WTC11 (cell line): ENCODE data around the gene NOP58. TPM values are rescaled to one million over a fixed set of nuclear protein-coding genes. Genes with fewer than 3 reads are reported as not detected.

Experiments
- ATAC-seq: fragments of 200-7000 bp; cut with Tn5 transposase; 2 replicates; pipeline ENCODE4 v1.10.0; 2021; ENCODE audit warnings: mild to moderate bottlenecking, moderate library complexity
- CTCF ChIA-PET: fragments of 300-600 bp; sonication (Branson Sonifier 250); formaldehyde crosslinking; loops from one replicate; lab custom pipeline; 2021; ENCODE audit warnings: antibody characterized with exemption; lab: Charles Lee
- POLR2A ChIA-PET: fragments of 350-600 bp; sonication (Branson Sonifier 250); formaldehyde crosslinking; loops from one replicate; lab custom pipeline; 2021; ENCODE audit warnings: antibody characterized with exemption; lab: Charles Lee
- DNase-seq: peaks from one replicate; pipeline ENCODE4 v3.0.0; 2021; ENCODE audit warnings: low spot score
- H3K27ac Mint-ChIP-seq: 2 replicates; pipeline ENCODE4 v1.8.0; 2021; ENCODE audit warnings: mixed read lengths
- H3K27me3 Mint-ChIP-seq: 2 replicates; pipeline ENCODE4 v1.8.0; 2021; ENCODE audit warnings: low read depth, mild to moderate bottlenecking, moderate library complexity, mixed read lengths
- H3K36me3 Mint-ChIP-seq: 2 replicates; pipeline ENCODE4 v1.8.0; 2021; ENCODE audit warnings: mixed read lengths
- H3K4me1 Mint-ChIP-seq: 2 replicates; pipeline ENCODE4 v1.8.0; 2022; ENCODE audit warnings: mixed read lengths
- H3K4me3 Mint-ChIP-seq: 2 replicates; pipeline ENCODE4 v1.8.0; 2021; ENCODE audit warnings: mild to moderate bottlenecking, moderate library complexity, mixed read lengths
- H3K9me3 Mint-ChIP-seq: 2 replicates; pipeline ENCODE4 v1.8.0; 2021; ENCODE audit warnings: mixed read lengths
- ATF1 ChIP-seq: sonication (generic); formaldehyde crosslinking; IDR thresholded peaks from 2 replicates; pipeline ENCODE4 v1.8.1; 2023; ENCODE audit warnings: mild to moderate bottlenecking, moderate library complexity, missing genetic modification reagents
- ESRRA ChIP-seq: sonication (generic); formaldehyde crosslinking; IDR thresholded peaks from 2 replicates; pipeline ENCODE4 v1.8.1; 2022; ENCODE audit warnings: mild to moderate bottlenecking, missing genetic modification reagents, borderline replicate concordance
- FOXP1 ChIP-seq: sonication (generic); formaldehyde crosslinking; IDR thresholded peaks from 2 replicates; pipeline ENCODE4 v1.8.0; 2022; ENCODE audit warnings: missing genetic modification reagents, mild to moderate bottlenecking, moderate library complexity, borderline replicate concordance
- GRHL2 ChIP-seq: fragments of 250-450 bp; sonication (Bioruptor Pico); IDR thresholded peaks from 2 replicates; pipeline ENCODE4 v1.8.0; 2022; ENCODE audit warnings: mild to moderate bottlenecking, moderate library complexity; ENCODE audit not compliant: insufficient replicate concordance, severe bottlenecking
- HMGA2 ChIP-seq: fragments of 250-450 bp; sonication (Bioruptor Pico); IDR thresholded peaks from 2 replicates; pipeline ENCODE4 v1.4.0; 2021; ENCODE audit warnings: mild to moderate bottlenecking, moderate library complexity
- JAZF1 ChIP-seq: fragments of 250-450 bp; sonication (Bioruptor Pico); IDR thresholded peaks from 2 replicates; pipeline ENCODE4 v1.9.0; 2021; ENCODE audit warnings: moderate library complexity, mild to moderate bottlenecking, inconsistent platforms
- MLX ChIP-seq: sonication (generic); formaldehyde crosslinking; IDR thresholded peaks from 2 replicates; pipeline ENCODE4 v1.8.1; 2023; ENCODE audit warnings: mild to moderate bottlenecking, missing genetic modification reagents, moderate library complexity
- MYBL2 ChIP-seq: sonication (generic); formaldehyde crosslinking; IDR thresholded peaks from 2 replicates; pipeline ENCODE4 v1.8.1; 2023; ENCODE audit warnings: mild to moderate bottlenecking, moderate library complexity, missing genetic modification reagents
- NR1H2 ChIP-seq: sonication (generic); formaldehyde crosslinking; IDR thresholded peaks from 2 replicates; pipeline ENCODE4 v1.9.0; 2021; ENCODE audit warnings: mild to moderate bottlenecking, moderate library complexity, missing genetic modification reagents
- NR2C2 ChIP-seq: sonication (generic); formaldehyde crosslinking; IDR thresholded peaks from 2 replicates; pipeline ENCODE4 v1.8.0; 2022; ENCODE audit warnings: mild to moderate bottlenecking, missing genetic modification reagents
- STAT6 ChIP-seq: sonication (generic); formaldehyde crosslinking; conservative IDR thresholded peaks from 2 replicates; pipeline ENCODE4 v1.8.1; 2023; ENCODE audit warnings: mild to moderate bottlenecking, low read depth, missing genetic modification reagents, moderate library complexity
- ZBTB43 ChIP-seq: sonication (generic); formaldehyde crosslinking; IDR thresholded peaks from 2 replicates; pipeline ENCODE4 v1.8.1; 2023; ENCODE audit warnings: mild to moderate bottlenecking, missing genetic modification reagents
- ZNF263 ChIP-seq: sonication (generic); formaldehyde crosslinking; IDR thresholded peaks from 2 replicates; pipeline ENCODE4 v1.8.1; 2022; ENCODE audit warnings: low read depth, mild to moderate bottlenecking, moderate library complexity, missing genetic modification reagents
- ZNF281 ChIP-seq: sonication (generic); formaldehyde crosslinking; IDR thresholded peaks from 2 replicates; pipeline ENCODE4 v1.8.0; 2023; ENCODE audit warnings: mild to moderate bottlenecking, missing genetic modification reagents
- ZNF416 ChIP-seq: fragments of 250-450 bp; sonication (Bioruptor Pico); IDR thresholded peaks from 2 replicates; pipeline ENCODE4 v1.9.0; 2021; ENCODE audit warnings: mild to moderate bottlenecking, inconsistent platforms
- ZNF423 ChIP-seq: fragments of 250-450 bp; sonication (Bioruptor Pico); IDR thresholded peaks from 2 replicates; pipeline ENCODE4 v2.1.2; 2022; ENCODE audit warnings: mild to moderate bottlenecking, moderate library complexity
- ZNF671 ChIP-seq: fragments of 250-450 bp; sonication (Bioruptor Pico); IDR thresholded peaks from 2 replicates; pipeline ENCODE4 v1.8.0; 2021; ENCODE audit warnings: mild to moderate bottlenecking
- total RNA-seq: library from RNA; stranded (reverse); gene quantifications from 3 replicates; pipeline ENCODE4 v1.2.3, GENCODE V29; 2021
- TF ChIP-seq, protein P1 (sequence below): sonication (generic); formaldehyde crosslinking; IDR thresholded peaks from 2 replicates; pipeline ENCODE4 v1.8.0; 2022; ENCODE audit warnings: mild to moderate bottlenecking, missing genetic modification reagents
- TF ChIP-seq, protein P2 (sequence below): sonication (generic); formaldehyde crosslinking; IDR thresholded peaks from 2 replicates; pipeline ENCODE4 v1.8.0; 2023; ENCODE audit warnings: missing genetic modification reagents

Gene NOP58
- total RNA-seq, 1 experiment from 2014 or later, result 136 TPM

DNA sequence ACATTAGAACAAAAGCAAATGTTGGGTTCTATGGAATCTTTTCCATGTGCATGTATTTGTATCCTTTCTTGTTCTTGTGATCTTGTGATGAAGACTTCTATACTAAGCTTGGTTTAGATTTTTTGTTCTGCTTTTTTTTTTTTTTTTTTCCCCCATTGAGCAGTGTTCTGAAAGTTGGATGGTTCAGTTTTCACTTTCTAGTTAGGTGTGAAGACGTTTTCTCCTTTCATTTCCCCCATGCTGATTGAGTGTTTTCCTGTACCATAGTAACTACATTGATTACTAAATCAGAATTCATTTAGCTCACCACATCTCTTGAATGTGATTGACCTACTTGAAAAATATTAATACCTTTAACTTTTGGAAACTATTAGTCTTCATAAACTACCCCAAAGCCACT is 34.1 kb downstream of the NOP58 start:
- no peaks in the 10 kb centered on the region for H3K9me3 Mint-ChIP-seq
- H3K36me3 Mint-ChIP-seq, result peaks cover 89% of the 10 kb centered on the region
- no peaks in the 10 kb centered on the region for H3K27me3 Mint-ChIP-seq
- ChIA-PET CTCF (interaction anchor here (0.7 kb wide), 1 partner anchor 199 kb away, joined by 3 read pairs; no protein-coding TSS in a partner anchor), POLR2A (interaction anchor here (0.6 kb wide), 1 partner anchor 13 kb away, joined by 3 read pairs; no protein-coding TSS in a partner anchor)
- ATAC-seq, result no peak
- no peak for DNase-seq
- H3K4me1 Mint-ChIP-seq, result no peaks in the 10 kb centered on the region
- TF ChIP-seq MLX (CRISPR knock-in tag) (no peak), NR2C2 (CRISPR knock-in tag) (no peak), ZNF671 (CRISPR knock-in tag) (no peak), JAZF1 (CRISPR knock-in tag) (no peak), STAT6 (CRISPR knock-in tag) (no peak), ZNF416 (CRISPR knock-in tag) (no peak), MYBL2 (no peak), ZNF423 (CRISPR knock-in tag) (no peak), ESRRA (CRISPR knock-in tag) (no peak), ZNF263 (no peak), FOXP1 (CRISPR knock-in tag) (no peak), ZNF281 (no peak), GRHL2 (no peak), ZBTB43 (CRISPR knock-in tag) (no peak), ATF1 (CRISPR knock-in tag) (no peak), NR1H2 (CRISPR knock-in tag) (no peak), HMGA2 (CRISPR knock-in tag) (no peak)
- TF ChIP-seq, protein P1, sequence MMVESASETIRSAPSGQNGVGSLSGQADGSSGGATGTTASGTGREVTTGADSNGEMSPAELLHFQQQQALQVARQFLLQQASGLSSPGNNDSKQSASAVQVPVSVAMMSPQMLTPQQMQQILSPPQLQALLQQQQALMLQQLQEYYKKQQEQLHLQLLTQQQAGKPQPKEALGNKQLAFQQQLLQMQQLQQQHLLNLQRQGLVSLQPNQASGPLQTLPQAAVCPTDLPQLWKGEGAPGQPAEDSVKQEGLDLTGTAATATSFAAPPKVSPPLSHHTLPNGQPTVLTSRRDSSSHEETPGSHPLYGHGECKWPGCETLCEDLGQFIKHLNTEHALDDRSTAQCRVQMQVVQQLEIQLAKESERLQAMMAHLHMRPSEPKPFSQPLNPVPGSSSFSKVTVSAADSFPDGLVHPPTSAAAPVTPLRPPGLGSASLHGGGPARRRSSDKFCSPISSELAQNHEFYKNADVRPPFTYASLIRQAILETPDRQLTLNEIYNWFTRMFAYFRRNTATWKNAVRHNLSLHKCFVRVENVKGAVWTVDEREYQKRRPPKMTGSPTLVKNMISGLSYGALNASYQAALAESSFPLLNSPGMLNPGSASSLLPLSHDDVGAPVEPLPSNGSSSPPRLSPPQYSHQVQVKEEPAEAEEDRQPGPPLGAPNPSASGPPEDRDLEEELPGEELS (CRISPR knock-in tag), result no peak
- TF ChIP-seq, protein P2, sequence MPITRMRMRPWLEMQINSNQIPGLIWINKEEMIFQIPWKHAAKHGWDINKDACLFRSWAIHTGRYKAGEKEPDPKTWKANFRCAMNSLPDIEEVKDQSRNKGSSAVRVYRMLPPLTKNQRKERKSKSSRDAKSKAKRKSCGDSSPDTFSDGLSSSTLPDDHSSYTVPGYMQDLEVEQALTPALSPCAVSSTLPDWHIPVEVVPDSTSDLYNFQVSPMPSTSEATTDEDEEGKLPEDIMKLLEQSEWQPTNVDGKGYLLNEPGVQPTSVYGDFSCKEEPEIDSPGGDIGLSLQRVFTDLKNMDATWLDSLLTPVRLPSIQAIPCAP (CRISPR knock-in tag), result no peak
- no peak overlapping the region for H3K4me3 Mint-ChIP-seq
- H3K27ac Mint-ChIP-seq, result no peak overlapping the region; the same call in 1 of the 2 replicates
